Measurements from ENCODE around the gene MEG3. TPM values are rescaled to one million over a fixed set of nuclear protein-coding genes. Genes with fewer than 3 reads are reported as not detected.

The MEG3 gene
- total RNA-seq, 1 experiment from 2014 or later = 338 TPM

- ATAC-seq (no peak), DNase-seq (ENCODE audit: low spot score) (no peak)
- no peak overlapping the region for H3K4me3 Mint-ChIP-seq
- CTCF ChIA-PET = no interaction called here
- H3K27me3 Mint-ChIP-seq (ENCODE audit: low read depth) = no peaks in the 10 kb centered on the region; the same call in 1 of the 2 replicates
- peaks cover 32% of the 10 kb centered on the region for H3K36me3 Mint-ChIP-seq
- no peak overlapping the region for H3K27ac Mint-ChIP-seq
- H3K9me3 Mint-ChIP-seq = peaks cover 14% of the 10 kb centered on the region
- no peak for TF ChIP-seq USF2 (CRISPR knock-in tag; IDR thresholded peaks at IDR 0.05)
- TF ChIP-seq CTCF (IDR thresholded peaks at IDR 0.05) = no peak
- no peak for TF ChIP-seq IRF2 (CRISPR knock-in tag; IDR thresholded peaks at IDR 0.05; ENCODE audit: borderline replicate concordance, low read depth)
- no peak for TF ChIP-seq ZNF671 (CRISPR knock-in tag; IDR thresholded peaks at IDR 0.05)
- TF ChIP-seq ESRRA (CRISPR knock-in tag; IDR thresholded peaks at IDR 0.05; ENCODE audit: borderline replicate concordance) = no peak
- POLR2A ChIA-PET = no interaction called here
- no peaks in the 10 kb centered on the region for H3K4me1 Mint-ChIP-seq
Observed at GRCh38 chr14:100878271-100879146, 52.6 kb downstream of the MEG3 start.

GRCh38 chr14:100879194-100879593 lies 53.3 kb downstream of the MEG3 start:
- DNase-seq (ENCODE audit: low spot score) (no peak), ATAC-seq (no peak)
- POLR2A ChIA-PET = interaction anchor here (0.6 kb wide), 1 partner anchor 15 kb away, joined by 4 read pairs; no protein-coding TSS in a partner anchor
- CTCF ChIA-PET = no interaction called here
- no peak overlapping the region for H3K4me3 Mint-ChIP-seq
- TF ChIP-seq CREB1 (CRISPR knock-in tag; IDR thresholded peaks at IDR 0.05) (no peak), IRF2 (CRISPR knock-in tag; IDR thresholded peaks at IDR 0.05; ENCODE audit: borderline replicate concordance, low read depth) (no peak), ATF6 (CRISPR knock-in tag; IDR thresholded peaks at IDR 0.05) (no peak), NR2C2 (CRISPR knock-in tag; IDR thresholded peaks at IDR 0.05) (no peak), ATF3 (CRISPR knock-in tag; conservative IDR thresholded peaks at IDR 0.05) (no peak), HMGXB4 (CRISPR knock-in tag; IDR thresholded peaks at IDR 0.05) (no peak)
- H3K27ac Mint-ChIP-seq = no peak overlapping the region
- no peaks in the 10 kb centered on the region for H3K27me3 Mint-ChIP-seq (ENCODE audit: low read depth)
- peaks cover 19% of the 10 kb centered on the region for H3K9me3 Mint-ChIP-seq
- no peaks in the 10 kb centered on the region for H3K4me1 Mint-ChIP-seq
- H3K36me3 Mint-ChIP-seq = peaks cover 34% of the 10 kb centered on the region

GRCh38 chr14:100879782-100880181 lies 53.9 kb downstream of the MEG3 start:
- DNase-seq (ENCODE audit: low spot score) (no peak), ATAC-seq (no peak)
- Mint-ChIP-seq H3K27ac (no peak overlapping the region), H3K36me3 (peaks cover 40% of the 10 kb centered on the region), H3K27me3 (ENCODE audit: low read depth) (no peaks in the 10 kb centered on the region), H3K9me3 (peaks cover 23% of the 10 kb centered on the region), H3K4me1 (no peaks in the 10 kb centered on the region), H3K4me3 (no peak overlapping the region)
- CTCF ChIA-PET = no interaction called here
- POLR2A ChIA-PET = interaction anchor here (0.6 kb wide), 1 partner anchor 16 kb away, joined by 4 read pairs; no protein-coding TSS in a partner anchor
- TF ChIP-seq E2F5 (CRISPR knock-in tag; IDR thresholded peaks at IDR 0.05) (no peak), ZNF263 (CRISPR knock-in tag; IDR thresholded peaks at IDR 0.05; ENCODE audit: low read depth) (no peak), HMGA2 (CRISPR knock-in tag; IDR thresholded peaks at IDR 0.05) (no peak), IRF1 (CRISPR knock-in tag; IDR thresholded peaks at IDR 0.05) (no peak), E2F4 (CRISPR knock-in tag; IDR thresholded peaks at IDR 0.05; ENCODE audit: borderline replicate concordance, low read depth) (no peak), ESRRA (CRISPR knock-in tag; IDR thresholded peaks at IDR 0.05; ENCODE audit: borderline replicate concordance) (no peak), ZSCAN18 (CRISPR knock-in tag; IDR thresholded peaks at IDR 0.05) (no peak)
